Activated CD4-positive, alpha-beta T cell treated with anti-CD3 and anti-CD28 coated beads, Interleukin-2, amount 50 U/mL, for 48 hours (primary cell): ENCODE data around the gene NOC4L.

ENCODE experiments used
- DNase-seq, 2 experiments: peaks; one replicate each; pipeline ENCODE4 v3.0.0-alpha.2; 2020

Gene NOC4L

DNA sequence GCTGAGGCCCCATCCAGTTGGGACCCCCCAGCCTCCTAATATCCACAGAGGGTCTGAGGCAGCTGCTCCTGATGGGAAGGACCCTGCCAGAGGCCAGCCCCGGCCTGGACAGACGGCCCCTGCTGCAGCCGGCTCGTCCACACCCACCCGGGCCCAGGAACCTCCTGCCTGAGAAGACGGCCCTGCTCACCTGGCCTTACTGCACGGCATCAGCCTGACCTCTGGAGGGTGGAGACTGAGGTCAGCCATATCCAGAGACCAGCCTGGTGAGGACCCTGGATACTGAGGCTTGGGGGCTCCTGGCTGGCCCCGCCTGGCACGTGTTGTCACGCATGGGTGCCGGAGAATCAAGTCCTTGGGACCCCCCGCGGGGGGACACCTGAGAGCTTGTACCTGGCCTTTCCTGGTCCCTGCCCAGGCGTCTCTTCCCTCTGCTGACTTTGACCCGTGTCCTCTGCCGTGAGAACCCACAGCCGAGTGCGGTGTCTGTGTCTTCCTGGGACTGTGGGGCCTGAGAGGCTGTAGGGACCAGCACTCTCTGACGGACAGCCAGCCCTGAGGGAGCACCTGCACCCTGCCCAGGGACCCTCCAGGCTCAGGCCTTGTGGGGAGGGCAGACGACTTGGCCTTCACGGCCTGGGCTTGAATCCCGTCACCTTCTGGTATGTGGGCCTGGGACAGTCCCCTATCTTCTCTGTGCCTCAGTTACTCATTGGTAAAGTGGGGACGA, 57.3 kb downstream of the NOC4L start:
- DNase-seq = no peak
